ENCODE measurements around the gene MTA3. TPM values are rescaled to one million over a fixed set of nuclear protein-coding genes. Genes with fewer than 3 reads are reported as not detected.
A peak's percentile ranks its signal among the peaks of the same experiment; 100 is the strongest.

The MTA3 gene
- total RNA-seq, 1 donor from 2014 or later = 26.8 TPM

DNA sequence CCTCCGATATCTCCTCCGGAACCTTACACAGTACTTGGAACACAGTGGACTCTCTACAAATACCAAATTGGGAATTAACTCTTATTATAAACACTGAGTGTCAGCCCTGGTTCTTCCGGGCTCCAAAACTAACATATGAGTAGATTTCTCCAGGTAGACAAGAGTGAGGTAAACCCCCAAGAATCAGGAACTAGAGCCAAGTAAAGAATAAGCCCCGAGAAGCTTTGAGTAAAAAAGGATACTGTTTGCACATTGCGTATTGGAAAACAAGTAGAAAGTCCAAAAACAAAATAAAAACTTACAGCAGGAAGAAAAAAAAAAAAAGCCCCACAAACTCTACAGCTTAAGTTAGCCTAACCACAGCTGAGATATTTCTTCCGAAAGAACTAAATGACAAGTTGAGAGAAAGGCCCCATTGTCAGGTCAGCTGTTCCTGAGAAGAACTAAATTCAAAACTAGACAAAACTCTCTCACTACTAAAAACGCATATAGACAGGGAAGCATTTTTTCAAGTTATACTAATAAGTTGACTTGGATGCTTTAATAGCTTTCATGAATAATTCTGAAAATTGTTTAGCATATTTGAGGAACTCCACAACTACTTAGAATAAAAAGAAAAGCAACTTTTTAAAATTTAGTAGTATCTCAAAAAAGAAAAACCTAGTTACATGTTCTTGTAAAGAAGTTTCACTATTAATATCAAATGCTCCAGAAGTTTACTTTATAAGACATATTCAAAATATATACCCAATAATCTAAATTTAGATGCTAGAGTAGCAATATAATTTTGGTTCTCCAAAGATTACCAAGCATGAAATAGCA is 228.2 kb downstream of the MTA3 start:
- Mint-ChIP-seq H3K27ac (peak overlapping the region; percentile 67), H3K9me3 (no peaks in the 10 kb centered on the region), H3K36me3 (ENCODE audit: low read depth) (peaks cover 2% of the 10 kb centered on the region), H3K4me1 (peaks cover 39% of the 10 kb centered on the region), H3K4me3 (peak overlapping the region; percentile 61), H3K27me3 (no peaks in the 10 kb centered on the region)
- DNase-seq (no peak), ATAC-seq (ENCODE audit: low read depth) (no peak)
- ChIA-PET POLR2A (interaction anchor here (6.1 kb wide), 1 partner anchor 14 kb away, joined by 146 read pairs; no protein-coding TSS in a partner anchor), CTCF (interaction anchor here (0.8 to 1.6 kb wide), 2 partner anchors 14 to 813 kb away, joined by 3 to 4 read pairs; no protein-coding TSS in a partner anchor)
- TF ChIP-seq, protein P1, sequence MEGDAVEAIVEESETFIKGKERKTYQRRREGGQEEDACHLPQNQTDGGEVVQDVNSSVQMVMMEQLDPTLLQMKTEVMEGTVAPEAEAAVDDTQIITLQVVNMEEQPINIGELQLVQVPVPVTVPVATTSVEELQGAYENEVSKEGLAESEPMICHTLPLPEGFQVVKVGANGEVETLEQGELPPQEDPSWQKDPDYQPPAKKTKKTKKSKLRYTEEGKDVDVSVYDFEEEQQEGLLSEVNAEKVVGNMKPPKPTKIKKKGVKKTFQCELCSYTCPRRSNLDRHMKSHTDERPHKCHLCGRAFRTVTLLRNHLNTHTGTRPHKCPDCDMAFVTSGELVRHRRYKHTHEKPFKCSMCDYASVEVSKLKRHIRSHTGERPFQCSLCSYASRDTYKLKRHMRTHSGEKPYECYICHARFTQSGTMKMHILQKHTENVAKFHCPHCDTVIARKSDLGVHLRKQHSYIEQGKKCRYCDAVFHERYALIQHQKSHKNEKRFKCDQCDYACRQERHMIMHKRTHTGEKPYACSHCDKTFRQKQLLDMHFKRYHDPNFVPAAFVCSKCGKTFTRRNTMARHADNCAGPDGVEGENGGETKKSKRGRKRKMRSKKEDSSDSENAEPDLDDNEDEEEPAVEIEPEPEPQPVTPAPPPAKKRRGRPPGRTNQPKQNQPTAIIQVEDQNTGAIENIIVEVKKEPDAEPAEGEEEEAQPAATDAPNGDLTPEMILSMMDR (IDR thresholded peaks at IDR 0.05) = no peak
- intact Hi-C loops (cut with micrococcal nuclease) = loop anchor here (10.0 kb wide), 1 partner anchor 232 kb away; the partner anchor contains the start of gene MTA3

DNA sequence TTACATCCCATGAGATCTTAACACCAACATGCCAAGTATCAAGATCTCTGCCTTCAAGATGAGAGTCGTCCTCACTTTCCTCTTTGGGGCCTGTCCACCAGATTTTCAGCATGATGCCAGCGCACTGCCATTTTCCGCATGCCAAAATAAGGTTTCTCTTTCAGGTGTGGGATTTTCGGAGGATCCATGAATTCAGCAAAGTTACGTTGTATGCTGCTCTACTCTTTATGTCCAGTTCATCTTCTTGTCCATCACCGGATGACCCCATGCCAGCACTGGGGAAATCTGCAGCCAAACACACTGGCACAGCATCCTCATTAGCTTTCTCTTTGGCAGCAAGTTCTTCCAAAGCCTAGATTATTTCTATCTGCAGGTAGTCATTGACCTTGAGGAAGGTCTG is 228.8 kb downstream of the MTA3 start:
- Mint-ChIP-seq H3K9me3 (no peaks in the 10 kb centered on the region), H3K27ac (no peak overlapping the region), H3K4me1 (peaks cover 34% of the 10 kb centered on the region), H3K36me3 (ENCODE audit: low read depth) (no peaks in the 10 kb centered on the region), H3K4me3 (no peak overlapping the region), H3K27me3 (no peaks in the 10 kb centered on the region)
- DNase-seq (no peak), ATAC-seq (ENCODE audit: low read depth) (no peak)
- ChIA-PET POLR2A (interaction anchor here (6.1 kb wide), 1 partner anchor 13 kb away, joined by 146 read pairs; no protein-coding TSS in a partner anchor), CTCF (interaction anchor here (1.6 kb wide), 1 partner anchor 13 kb away, joined by 4 read pairs; no protein-coding TSS in a partner anchor)
- TF ChIP-seq, protein P1 (IDR thresholded peaks at IDR 0.05) = no peak
- intact Hi-C loops (cut with micrococcal nuclease) = loop anchor here (10.0 kb wide), 1 partner anchor 232 kb away; the partner anchor contains the start of gene MTA3

DNA sequence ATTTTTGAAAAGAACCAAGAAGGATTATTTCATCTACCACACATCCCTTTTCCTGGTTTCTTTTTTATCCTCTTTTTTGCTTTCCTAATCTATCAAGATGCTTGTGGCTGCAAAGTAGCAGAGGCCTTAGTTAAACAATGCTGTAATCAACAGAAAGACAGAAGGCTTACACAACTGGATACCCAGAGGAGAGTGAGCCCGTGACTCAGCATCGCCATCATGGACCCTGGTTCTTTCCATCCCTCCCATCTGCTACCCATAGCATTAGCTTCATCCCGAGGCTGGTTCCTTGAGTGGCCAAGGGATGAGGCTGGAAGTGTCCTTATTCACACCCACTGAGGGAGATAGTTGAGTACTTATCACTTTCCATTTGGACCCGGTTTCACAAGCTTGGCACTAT is 231.4 kb downstream of the MTA3 start:
- ChIA-PET CTCF (no interaction called here), POLR2A (interaction anchor here (1.0 to 2.8 kb wide), 2 partner anchors 8 to 10 kb away, joined by 3 to 15 read pairs; partner anchors contain the start of gene HAAO)
- no peak overlapping the region for H3K27ac Mint-ChIP-seq

DNA sequence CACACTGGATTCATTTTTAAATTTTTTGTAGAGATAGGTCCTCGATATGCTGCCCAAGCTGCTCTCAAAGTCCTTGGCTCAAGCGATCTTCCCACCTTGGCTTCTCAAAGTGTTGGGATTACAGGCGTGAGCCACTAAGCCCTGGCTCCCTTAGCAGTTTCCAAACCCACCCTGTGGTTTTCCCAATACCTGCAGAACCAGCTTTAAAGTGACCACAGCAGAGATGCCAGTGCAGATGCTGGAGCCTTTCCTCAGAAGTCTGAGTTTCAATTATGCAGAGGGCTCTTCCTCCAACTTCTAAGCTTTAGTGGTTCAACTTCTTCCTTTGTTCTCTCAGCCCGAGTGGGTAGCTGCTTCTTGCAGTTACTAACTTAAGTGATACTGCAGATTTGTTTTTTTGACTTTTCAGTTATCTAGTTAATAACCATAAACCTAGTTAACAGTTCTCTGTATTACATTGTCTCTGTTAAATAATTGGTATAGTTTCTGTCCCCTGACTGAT is 232.1 kb downstream of the MTA3 start:
- no peak overlapping the region for H3K27ac Mint-ChIP-seq
- intact Hi-C loops (cut with micrococcal nuclease) = no loop called here
- TF ChIP-seq, protein P1 (IDR thresholded peaks at IDR 0.05) = no peak
- H3K9me3 Mint-ChIP-seq = no peaks in the 10 kb centered on the region
- no peaks in the 10 kb centered on the region for H3K27me3 Mint-ChIP-seq
- H3K4me1 Mint-ChIP-seq = peaks cover 10% of the 10 kb centered on the region
- ATAC-seq (ENCODE audit: low read depth) (no peak), DNase-seq (no peak)
- CTCF ChIA-PET = no interaction called here
- no peak overlapping the region for H3K4me3 Mint-ChIP-seq
- H3K36me3 Mint-ChIP-seq (ENCODE audit: low read depth) = no peaks in the 10 kb centered on the region
- POLR2A ChIA-PET = interaction anchor here (0.5 to 2.8 kb wide), 3 partner anchors 8 to 765 kb away, joined by 3 to 15 read pairs (median 3); partner anchors contain the start of gene HAAO

More for the DNA sequence above, 231.4 kb downstream of the MTA3 start:
- TF ChIP-seq, protein P1 (IDR thresholded peaks at IDR 0.05) = no peak
- Mint-ChIP-seq H3K4me3 (no peak overlapping the region), H3K9me3 (no peaks in the 10 kb centered on the region), H3K36me3 (ENCODE audit: low read depth) (no peaks in the 10 kb centered on the region), H3K4me1 (peaks cover 16% of the 10 kb centered on the region), H3K27me3 (no peaks in the 10 kb centered on the region)
- intact Hi-C loops (cut with micrococcal nuclease) = loop anchor here (10.0 kb wide), 1 partner anchor 235 kb away; the partner anchor contains the start of gene MTA3
- no peak for DNase-seq
- no peak for ATAC-seq (ENCODE audit: low read depth)

DNA sequence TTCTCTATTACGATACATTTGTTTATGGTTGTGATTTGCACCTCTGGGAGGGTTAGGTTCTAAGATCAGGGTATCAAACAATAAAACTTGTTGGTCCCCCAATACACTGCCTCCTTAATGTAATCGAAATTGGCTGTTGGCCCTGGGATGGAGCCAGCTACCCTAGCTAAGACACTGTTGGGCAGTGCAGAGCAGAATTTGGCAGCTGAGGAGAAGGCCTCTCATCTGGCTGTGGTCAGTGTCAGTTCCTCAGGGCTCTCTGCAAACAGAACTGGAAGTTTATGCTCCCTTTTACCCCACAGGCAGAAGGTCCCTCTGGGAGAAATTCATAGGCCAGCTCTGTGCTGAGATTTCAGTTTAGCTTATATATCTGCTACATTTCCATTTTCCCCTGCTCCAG is 232.5 kb downstream of the MTA3 start:
- no peak for DNase-seq
- H3K4me3 Mint-ChIP-seq = no peak overlapping the region
- no peak for ATAC-seq (ENCODE audit: low read depth)
- ChIA-PET POLR2A (interaction anchor here (0.5 to 2.8 kb wide), 3 partner anchors 9 to 765 kb away, joined by 3 to 15 read pairs (median 3); partner anchors contain the start of gene HAAO), CTCF (no interaction called here)
- H3K9me3 Mint-ChIP-seq = no peaks in the 10 kb centered on the region
- TF ChIP-seq, protein P1 (IDR thresholded peaks at IDR 0.05) = no peak
- no peaks in the 10 kb centered on the region for H3K27me3 Mint-ChIP-seq
- intact Hi-C loops (cut with micrococcal nuclease) = no loop called here
- H3K4me1 Mint-ChIP-seq = peaks cover 6% of the 10 kb centered on the region
- H3K36me3 Mint-ChIP-seq (ENCODE audit: low read depth) = no peaks in the 10 kb centered on the region
- H3K27ac Mint-ChIP-seq = no peak overlapping the region

Data from activated B cell treated with CpG ODN at 0.5 μM for 24 hours (primary cell).